ENCODE results near the gene ABLIM3.
"Not testable (repeated sequence)": the region's sequence is repeated elsewhere in the genome, so short reads cannot be mapped to it uniquely, and the experiment has no call there.

The ABLIM3 gene

GRCh38 chr5:149157330-149157729 lies 16.0 kb downstream of the ABLIM3 start:
- no peak for DNase-seq (ENCODE audit: low spot score)

DNA sequence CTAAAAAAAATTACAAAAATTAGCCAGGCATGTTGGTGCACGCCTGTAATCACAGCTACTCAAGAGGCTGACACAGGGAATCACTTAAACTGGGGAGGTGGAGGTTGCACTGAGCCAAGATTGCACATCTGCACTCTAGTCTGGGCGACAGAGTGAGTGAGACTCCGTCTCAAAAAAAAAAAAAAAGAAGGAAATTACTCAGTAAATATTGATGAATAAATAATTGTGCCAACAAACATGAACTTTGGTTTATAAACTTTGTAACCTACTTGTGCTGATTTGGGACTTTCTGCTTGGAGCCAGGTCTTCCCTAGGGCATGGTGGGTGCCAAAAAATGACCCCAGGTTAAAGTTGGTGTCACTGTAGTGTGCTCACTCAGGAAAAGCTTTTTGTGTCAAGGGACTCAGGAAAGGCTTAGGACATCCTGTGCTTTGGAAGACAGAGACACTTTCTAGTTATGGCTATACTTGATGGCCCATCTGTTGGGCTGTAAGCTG lies 19.0 kb downstream of the ABLIM3 start:
- no peak for DNase-seq (ENCODE audit: low spot score)

DNA sequence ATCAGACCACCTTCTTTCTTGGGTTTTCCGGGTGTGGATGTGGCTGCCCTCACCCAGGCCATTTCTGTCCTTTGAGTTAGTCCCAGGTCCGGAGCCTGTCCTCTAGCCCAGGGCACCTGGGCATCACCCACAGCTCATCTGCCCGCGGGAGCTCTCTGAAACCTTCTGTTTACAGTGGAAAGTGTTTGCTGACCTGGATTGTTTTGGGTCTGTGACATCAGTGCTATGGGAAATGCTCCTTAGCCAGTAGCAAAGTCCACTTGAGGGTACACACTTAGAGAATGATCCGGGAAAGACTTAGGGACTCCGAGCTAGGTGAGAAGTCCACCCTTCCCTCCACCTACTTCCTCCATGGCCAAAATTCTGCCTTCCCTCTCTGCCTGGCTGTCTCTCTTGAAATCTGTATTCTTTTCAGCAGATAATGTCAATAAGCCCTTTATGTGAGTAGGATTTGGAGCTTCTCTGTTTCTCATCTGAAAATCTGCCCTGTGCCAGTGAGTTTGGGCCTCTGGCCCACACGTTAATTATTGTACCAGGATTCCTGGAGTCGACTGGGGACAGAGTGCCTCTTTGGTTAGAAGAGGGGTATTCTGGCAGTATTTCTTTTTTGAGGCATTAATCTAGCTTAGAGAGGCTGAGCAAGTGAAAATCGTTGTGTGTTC lies 19.9 kb downstream of the ABLIM3 start:
- DNase-seq (ENCODE audit: low spot score) = no peak

DNA sequence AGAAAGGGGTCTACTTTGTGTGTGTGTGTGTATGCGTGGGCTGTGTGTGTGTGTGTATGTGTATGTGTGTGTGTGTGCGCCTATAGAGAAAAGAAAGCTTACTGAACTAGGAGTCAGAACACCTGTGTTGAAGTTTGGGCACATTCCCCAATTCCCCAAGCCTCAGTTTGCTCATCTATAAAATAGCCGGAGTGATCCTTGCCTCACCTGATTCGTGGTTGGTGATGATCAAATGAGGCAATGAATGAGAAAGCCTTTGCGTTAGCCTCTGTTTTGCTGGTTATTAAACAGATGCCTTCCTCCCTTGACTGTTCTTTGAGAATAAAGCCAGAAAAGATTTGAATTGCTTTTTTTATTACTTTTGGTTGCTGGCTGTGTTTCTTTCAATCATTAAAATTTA lies 20.6 kb downstream of the ABLIM3 start:
- no peak for DNase-seq (ENCODE audit: low spot score)

- no peak for DNase-seq (ENCODE audit: low spot score)
Measured at GRCh38 chr5:149162401-149163084, 21.2 kb downstream of the ABLIM3 start.

- DNase-seq (ENCODE audit: low spot score) = no peak
Measured at GRCh38 chr5:149164731-149165130, 23.4 kb downstream of the ABLIM3 start.

- no peak for DNase-seq (ENCODE audit: low spot score)
Measured at GRCh38 chr5:149166128-149166527, 24.8 kb downstream of the ABLIM3 start.

DNA sequence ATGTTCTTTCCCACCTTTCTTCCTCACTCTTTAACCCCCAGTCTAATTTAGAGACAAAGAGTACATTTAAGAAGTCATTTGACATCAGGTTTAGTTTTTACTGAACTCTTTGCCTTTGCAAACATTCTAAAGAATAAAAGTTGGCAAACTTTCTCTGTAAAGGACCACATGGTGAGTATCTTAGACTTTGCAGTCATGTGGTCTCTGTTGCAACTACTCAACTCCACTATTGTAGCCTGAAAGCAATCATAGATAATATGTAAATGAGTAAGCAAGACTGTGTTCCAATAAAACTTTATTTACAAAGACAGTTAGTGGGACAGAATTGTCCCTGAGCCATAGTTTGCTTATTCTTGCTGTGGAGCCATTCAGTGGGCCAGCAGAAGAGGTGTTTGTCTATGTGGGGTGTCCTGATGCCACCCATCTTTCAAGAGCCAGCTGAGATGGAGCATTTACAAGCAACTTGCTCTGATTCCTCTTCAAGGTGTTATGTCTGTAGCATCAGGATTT lies 25.4 kb downstream of the ABLIM3 start:
- no peak for DNase-seq (ENCODE audit: low spot score)

GRCh38 chr5:149168276-149168906 lies 27.1 kb downstream of the ABLIM3 start:
- no peak for DNase-seq (ENCODE audit: low spot score)

- DNase-seq (ENCODE audit: low spot score) = no peak
Measured at GRCh38 chr5:149170299-149170698, 29.0 kb downstream of the ABLIM3 start.

DNA sequence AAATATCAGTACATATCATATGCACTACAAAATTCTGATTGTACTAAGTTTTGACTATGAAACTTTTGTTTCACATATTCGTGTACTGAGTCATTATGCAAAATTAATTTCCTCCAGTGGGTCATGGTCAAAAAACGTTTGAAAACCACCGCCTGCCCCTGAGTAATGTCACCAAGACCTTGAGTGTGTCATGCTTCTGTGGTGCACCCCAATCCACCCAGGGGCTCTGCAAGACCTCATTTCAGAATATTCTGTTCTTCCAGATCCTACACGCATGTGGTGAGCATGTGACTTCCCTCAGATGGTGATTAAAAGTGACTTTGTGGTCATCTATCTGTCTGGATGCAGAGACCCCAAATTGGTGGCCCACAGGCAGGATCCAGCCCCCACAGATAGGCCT lies 31.0 kb downstream of the ABLIM3 start:
- peak; percentile 77 for DNase-seq (ENCODE audit: low spot score)

- peak; percentile 30 for DNase-seq (ENCODE audit: low spot score)
Measured at GRCh38 chr5:149172709-149173505, 31.6 kb downstream of the ABLIM3 start.

GRCh38 chr5:149174847-149175234 lies 33.5 kb downstream of the ABLIM3 start:
- DNase-seq (ENCODE audit: low spot score) = no peak

GRCh38 chr5:149175346-149176105 lies 34.2 kb downstream of the ABLIM3 start:
- no peak for DNase-seq (ENCODE audit: low spot score)

DNA sequence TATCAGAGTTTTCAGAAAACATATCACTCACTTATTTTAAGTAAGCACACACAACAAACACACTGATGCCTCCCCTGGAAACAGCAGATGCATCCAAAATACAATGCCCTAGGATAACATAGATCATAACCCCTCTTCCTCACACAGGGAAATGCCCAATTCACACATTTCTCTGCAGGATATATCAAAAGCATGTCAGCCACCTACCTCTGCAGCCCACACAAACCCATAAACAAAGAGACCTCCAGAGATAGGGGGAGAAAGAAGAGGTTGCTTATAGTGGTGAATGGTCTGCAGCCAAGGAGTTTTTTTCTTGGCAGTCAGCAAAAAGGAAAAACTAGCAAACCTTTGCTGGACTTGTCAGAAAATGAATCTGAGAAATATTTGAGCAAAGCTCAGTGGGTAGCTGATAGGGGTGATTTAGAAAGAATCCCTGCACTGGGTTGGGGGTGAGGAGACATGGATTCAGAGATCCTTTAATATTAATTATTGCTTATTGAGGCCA lies 36.1 kb downstream of the ABLIM3 start:
- no peak for DNase-seq (ENCODE audit: low spot score)

DNA sequence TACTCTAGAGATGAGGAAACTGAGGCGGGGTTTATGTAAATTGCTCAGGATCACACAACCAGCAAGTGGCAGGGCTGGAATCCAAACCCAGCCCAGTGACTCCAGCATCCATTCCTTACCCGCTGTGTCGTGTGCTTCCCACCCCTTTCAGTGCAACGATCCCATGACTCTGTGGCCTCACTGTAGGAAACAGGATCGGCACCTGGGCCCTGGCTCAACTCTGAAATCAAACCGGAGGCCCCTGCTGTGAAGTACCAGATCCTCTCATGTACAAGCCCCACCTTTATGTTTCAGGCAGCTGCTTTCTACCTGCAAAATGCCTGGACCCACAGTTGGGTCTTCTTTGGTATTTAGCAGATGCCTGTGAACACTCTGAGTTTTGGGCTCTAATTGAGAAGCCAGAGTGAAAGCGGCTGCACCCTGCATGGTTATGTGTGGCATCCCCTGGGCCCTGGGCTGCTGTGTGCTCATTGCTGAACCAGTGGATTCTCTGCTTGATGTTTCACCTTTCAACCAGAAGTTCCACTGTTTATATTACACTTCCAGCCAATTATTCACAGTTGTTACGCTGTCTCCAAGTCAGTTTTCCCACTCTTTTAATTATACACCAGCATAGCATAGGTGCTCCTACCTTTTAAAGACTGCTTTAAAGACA lies 36.7 kb downstream of the ABLIM3 start:
- DNase-seq (ENCODE audit: low spot score) = no peak

GRCh38 chr5:149181732-149182131 lies 40.4 kb downstream of the ABLIM3 start:
- no peak for DNase-seq (ENCODE audit: low spot score)

GRCh38 chr5:149182241-149182640 lies 40.9 kb downstream of the ABLIM3 start:
- DNase-seq (ENCODE audit: low spot score) = no peak

GRCh38 chr5:149185067-149185466 lies 43.8 kb downstream of the ABLIM3 start:
- DNase-seq (ENCODE audit: low spot score) = no peak

GRCh38 chr5:149186506-149186905 lies 45.2 kb downstream of the ABLIM3 start:
- no peak for DNase-seq (ENCODE audit: low spot score)

DNA sequence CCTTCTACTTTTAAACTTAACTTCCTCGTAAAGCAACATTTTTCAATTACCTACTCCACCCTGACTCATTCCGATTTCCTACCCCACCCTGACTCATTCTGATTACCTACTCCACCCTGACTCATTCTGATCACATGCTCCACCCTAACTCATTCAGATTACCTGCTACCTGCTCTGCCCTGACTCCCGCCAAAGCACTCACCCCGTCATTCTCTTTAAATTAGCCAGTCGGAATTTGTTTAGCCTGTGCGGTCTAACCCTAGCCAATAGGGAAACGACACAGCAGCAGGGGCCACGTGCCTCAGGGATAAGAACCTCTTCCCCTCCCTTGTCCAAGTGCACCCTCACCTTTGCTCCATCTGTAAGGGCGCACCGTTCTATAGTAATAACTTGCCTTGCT lies 46.3 kb downstream of the ABLIM3 start:
- DNase-seq (ENCODE audit: low spot score) = not testable (repeated sequence)

Data from GM03348 (cell line).